IPS-18c (cell line): ENCODE data around the gene DIAPH3.

Source experiments
- H3K4me3 ChIP-seq: 2 replicates; pipeline ENCODE4 v1.7.0; 2013; ENCODE audit warnings: low read depth, mild to moderate bottlenecking, low read length, moderate library complexity; ENCODE audit not compliant: insufficient read depth
- H3K9me3 ChIP-seq: one replicate; pipeline ENCODE4 v1.6.1; 2013; ENCODE audit warnings: mild to moderate bottlenecking, low read length, moderate library complexity; ENCODE audit not compliant: control insufficient read depth, insufficient read depth

DIAPH3 gene

DNA sequence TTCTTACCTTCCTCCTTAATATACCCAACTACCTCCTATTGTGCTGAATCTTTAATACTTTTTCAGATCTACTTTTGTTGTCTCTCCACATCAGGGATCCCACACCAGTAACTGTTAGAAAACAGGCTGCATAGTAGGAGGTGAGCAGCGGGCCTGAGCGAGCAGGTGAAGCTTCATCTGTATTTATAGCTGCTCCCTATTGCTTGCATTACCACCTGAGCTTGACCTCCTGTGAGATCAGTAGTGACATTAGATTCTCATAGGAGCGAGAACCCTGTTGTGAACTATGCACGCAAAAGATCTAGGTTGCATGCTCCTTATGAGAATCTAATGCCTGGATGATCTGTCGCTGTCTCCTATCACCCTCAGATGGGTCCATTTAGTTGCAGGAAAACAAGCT is 279.8 kb downstream of the DIAPH3 start:
- H3K9me3 ChIP-seq = no peaks in the 10 kb centered on the region

DNA sequence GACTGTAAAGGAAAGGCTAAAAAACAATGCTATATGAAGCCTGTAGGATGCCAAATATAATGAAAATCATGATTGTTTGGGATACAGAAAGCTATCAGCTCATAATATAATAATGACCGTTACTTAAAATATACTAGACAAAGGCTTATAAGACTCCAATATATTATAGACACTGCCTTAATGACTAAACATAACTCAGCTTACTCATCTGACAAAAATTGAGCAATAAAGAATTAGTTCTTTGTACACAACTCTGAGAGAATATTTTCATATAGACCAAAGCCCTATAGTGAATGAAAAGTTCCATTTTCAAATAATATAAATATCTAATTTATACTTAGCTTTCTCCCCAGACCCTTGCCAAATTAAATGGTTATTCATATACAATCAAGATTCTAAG is 283.3 kb downstream of the DIAPH3 start:
- Histone ChIP-seq H3K9me3 (no peaks in the 10 kb centered on the region), H3K4me3 (no peak overlapping the region)

More for the DNA sequence above, 279.8 kb downstream of the DIAPH3 start:
- H3K4me3 ChIP-seq = no peak overlapping the region

DNA sequence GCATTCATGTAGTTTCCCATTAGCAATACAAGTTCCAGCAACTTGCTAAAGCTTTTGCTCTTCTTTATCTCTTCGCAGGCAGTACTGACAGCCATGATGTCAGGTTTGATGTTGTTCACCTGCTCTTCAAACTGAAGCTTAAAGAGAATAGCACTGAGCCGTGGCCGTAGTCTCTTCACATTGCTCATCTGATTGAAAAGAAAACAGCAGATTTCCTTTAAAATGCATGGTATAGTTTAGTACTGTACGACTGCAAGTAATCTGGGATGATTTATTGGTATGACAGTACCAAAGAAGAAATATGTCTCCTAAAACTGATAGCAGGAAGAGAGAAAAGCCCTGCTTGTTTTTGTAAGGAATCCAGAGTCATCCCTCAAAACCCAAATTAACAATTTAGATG is 284.4 kb downstream of the DIAPH3 start:
- no peaks in the 10 kb centered on the region for H3K9me3 ChIP-seq

DNA sequence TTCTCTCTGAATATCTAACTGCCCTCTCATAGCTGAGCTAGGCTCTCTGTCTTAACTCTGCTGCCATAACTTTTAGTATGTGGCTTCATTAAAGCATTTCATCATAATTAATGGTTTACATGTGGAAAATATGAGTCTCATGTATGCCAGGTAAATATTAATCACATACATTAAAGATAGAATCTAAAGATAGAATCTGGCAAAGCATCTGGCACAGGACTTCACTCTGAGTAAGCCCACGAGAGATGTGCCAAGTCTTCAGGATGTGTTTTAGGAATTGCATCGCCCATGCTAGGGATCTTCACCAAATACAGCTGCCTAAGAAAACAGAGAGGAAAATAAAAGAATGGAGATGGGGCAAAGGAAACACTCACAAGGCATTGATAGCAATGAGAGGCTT is 285.8 kb downstream of the DIAPH3 start:
- no peaks in the 10 kb centered on the region for H3K9me3 ChIP-seq
- H3K4me3 ChIP-seq = no peak overlapping the region

More for the DNA sequence above, 284.4 kb downstream of the DIAPH3 start:
- H3K4me3 ChIP-seq = no peak overlapping the region

DNA sequence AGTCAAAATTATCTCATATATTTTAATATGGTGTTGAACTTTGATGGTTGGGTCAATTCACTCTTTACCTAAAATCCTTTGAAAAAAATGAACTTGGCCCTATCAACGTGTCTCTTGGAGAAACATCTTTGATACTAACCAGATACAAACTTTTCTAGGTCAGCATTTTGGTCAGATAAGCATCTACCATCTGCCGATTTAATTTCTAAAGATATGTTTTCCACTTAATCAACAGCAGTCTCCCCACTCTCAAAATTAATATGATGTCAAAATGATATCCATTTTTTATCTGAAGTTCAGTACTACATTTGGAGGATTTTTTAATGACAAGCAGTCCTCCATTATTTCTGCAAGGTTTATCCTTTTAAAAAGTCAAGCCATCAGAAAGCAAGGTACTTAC is 288.8 kb downstream of the DIAPH3 start:
- Histone ChIP-seq H3K9me3 (no peaks in the 10 kb centered on the region), H3K4me3 (no peak overlapping the region)

DNA sequence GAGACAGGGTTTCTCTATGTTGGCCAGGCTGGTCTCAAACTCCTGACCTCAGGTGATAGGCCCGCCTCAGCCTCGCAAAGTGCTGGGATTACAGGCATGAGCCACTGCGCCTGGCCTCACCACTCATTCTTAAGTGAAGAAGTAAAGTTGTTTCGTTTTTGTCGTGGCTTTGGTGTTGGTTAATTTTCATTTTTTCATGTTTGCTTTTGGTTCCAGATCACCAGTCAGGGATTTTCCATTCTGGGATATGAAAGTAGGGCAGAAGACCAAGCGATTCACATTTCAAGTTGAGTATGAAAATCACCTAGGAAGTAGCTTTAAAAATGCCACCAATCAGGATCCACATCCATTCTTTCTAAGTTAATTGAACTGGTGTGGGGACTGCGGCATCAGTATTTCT is 289.9 kb downstream of the DIAPH3 start:
- H3K9me3 ChIP-seq = no peaks in the 10 kb centered on the region
- H3K4me3 ChIP-seq = no peak overlapping the region

DNA sequence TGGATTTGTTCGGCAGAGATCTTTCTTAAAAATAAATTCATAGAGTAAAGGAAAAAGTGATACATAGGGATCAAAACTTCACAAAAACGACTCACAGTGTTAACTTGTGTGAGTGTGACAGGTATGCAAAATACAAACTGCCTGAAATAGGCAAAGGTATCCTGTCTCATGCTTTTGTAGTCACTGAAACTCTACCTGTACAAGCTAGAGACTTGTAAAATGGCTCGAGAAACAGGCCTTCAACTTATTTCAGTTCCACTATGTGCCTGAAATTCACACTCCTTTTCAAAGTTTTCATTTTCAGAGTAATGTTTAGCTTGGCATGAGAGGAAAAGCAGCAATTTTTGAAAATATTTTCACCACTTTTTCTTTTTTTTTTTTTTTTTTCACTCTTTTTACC is 290.4 kb downstream of the DIAPH3 start:
- Histone ChIP-seq H3K9me3 (no peaks in the 10 kb centered on the region), H3K4me3 (no peak overlapping the region)

DNA sequence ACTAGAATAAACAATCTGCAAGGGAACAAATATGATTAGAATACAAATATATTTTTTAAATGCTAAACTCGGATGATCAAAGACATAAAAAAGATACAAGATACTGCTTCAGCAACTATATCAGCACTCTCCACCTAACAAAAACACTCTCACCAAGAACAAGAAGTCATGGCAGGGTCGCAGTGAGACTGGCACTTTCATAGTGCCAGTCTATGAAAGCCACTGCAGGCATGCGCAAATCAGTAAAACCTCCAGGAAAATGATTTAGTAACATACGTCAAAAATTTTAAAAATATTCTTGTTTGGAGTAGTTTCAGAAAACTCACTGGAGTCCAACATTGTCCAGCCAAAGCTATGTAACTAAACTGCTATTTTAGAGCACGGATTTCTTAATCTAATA is 295.9 kb downstream of the DIAPH3 start:
- no peak overlapping the region for H3K4me3 ChIP-seq
- no peaks in the 10 kb centered on the region for H3K9me3 ChIP-seq

DNA sequence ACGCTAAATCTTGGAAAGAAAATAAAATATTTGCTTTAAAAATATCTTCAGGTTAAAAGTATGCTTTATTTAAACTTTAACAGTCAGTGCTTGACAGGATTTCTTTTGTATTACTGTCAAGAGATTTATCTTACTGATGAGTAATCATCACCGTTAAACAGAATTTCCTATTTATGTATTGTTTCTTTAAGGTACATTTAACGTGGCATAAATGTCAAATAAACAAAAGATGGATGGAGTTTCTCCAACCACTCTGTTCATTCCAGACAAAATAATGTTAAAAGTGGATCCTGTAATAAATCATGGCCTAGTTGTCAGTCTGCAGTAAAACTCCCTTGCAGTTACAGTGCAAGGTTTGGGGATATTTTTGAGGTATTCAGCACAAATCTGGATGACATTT is 298.3 kb downstream of the DIAPH3 start:
- Histone ChIP-seq H3K9me3 (no peaks in the 10 kb centered on the region), H3K4me3 (no peak overlapping the region)

DNA sequence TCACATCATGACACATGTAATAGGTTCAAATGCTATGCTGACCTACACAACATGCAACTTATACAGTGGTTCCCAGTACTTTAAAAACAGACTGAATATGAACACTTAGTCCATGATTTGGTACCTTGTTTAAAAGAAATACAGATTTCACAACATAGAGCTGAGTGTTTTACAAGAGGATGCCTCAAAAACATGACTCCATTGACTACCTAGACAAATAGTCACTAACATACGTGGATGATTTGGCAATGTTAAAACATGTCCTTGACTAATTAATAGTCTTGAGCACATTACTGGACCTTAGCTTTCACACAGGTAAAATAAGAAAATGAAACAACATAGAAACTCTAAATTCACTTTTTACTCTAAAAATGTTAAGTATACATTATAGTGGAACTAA is 300.1 kb downstream of the DIAPH3 start:
- H3K4me3 ChIP-seq = no peak overlapping the region
- no peaks in the 10 kb centered on the region for H3K9me3 ChIP-seq

DNA sequence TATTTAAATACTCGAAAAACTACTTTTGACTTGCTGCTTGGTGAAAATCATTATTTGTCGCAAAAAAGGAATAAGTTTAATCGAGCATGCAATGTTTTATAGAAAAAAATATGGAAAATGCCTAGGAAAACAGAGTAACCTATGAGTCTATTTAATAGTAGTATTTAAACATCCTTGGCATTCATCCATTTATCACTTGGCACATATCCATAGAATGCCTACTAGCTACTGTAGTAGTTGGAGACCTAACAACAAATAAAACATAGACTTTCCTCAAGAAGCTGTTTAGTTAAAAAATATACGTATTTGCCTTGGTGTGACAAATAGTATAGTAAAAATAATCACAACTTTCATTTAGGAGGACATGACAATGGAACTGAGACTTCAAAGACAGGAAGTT is 302.1 kb downstream of the DIAPH3 start:
- H3K4me3 ChIP-seq = no peak overlapping the region
- no peaks in the 10 kb centered on the region for H3K9me3 ChIP-seq

DNA sequence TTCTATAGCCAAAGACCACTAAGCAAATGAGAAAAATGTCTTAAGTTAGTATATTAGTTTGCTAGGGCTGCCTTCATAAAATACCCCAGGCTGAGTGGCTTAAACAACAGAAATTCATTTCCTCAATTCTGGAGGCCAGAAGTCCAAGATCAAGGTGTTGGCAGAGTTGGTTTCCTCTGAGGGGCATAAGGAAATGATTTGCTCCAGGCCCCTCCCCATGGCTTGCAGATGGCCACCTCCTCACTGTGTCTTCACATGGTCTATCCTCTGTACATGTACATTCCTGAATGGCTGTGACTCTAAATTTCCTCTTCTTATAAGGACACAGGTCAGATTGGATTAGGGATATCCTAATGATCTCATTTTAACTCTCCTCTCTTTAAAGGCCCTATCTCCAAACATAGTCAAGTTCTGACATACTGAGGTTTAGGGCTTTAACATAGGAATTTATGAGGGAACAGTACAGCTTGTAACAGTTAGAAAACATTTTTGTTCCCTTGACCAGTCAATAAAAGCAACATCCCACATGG is 307.4 kb downstream of the DIAPH3 start:
- no peak overlapping the region for H3K4me3 ChIP-seq
- H3K9me3 ChIP-seq = no peaks in the 10 kb centered on the region

DNA sequence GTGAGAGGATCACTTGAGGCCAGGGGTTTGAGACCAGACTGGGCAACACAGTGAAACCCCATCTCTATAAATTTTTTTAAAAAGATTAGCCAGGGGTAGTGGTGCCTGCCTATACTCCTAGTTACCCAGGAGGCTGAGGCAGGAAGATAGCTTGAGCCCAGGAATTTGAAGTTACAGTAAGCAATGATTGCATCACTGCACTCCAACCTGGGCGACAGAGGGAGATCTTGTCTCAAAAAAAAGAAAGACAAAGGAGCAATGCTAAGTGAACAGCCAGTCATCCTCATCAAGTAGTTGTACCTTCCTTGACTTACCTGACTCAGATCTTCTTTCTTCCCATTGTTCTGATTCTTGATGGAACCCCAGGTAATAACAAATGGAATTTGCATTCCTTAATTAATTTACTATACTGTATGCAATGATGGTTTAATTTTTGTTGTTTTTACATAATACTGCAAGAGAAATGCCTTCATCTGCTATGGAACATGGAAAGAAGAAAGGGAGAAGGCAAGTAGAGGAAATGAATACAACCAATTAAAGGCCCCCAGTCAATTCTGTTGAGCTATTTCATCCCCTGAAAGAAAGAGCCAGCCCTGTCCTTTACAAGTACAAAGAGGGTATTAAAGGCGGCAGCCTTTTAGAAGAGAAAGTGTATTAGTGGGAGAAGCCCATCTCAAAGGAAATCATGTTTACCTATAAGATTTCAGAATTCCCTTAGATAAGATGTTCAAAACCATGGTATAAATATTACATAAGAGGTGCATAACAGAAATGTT is 316.7 kb downstream of the DIAPH3 start:
- no peak overlapping the region for H3K4me3 ChIP-seq
- H3K9me3 ChIP-seq = no peaks in the 10 kb centered on the region

DNA sequence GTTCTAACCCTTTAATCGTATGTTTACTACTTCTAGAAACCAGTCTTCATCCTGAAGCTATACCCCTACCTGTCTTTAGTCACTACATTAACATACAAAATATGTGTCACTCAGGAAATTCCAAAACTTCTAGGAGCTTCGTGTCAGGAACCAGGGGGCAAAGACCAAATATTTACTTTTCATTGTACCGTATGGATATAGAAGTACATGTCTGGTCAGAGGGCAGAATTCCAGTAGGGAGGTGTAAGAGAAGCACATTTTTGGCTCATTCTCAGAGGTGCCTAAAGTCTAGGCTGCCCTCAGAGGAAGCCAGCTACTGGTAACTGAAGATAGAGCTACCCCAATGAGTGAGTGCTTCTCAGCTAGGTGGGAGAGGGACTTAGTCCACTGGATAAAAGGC is 320.7 kb downstream of the DIAPH3 start:
- no peak overlapping the region for H3K4me3 ChIP-seq
- no peaks in the 10 kb centered on the region for H3K9me3 ChIP-seq

DNA sequence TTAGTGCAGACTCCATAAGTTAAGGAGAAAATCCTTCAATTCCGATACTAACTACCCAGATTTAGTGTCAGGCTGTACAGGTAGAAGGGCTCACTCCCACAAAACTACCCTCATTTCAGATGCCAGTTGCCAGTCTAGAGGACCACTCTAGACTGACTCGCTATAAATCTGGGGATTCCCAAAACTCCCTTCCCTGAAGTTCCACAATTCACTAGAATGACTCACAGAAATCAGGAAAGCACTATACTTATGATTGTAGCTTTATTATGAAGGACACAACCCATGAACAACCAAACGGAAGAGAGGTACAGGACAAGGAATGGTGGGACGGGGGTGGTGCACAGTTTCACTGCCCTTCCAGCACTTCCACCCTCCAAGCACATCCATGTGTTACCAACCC is 321.2 kb downstream of the DIAPH3 start:
- no peaks in the 10 kb centered on the region for H3K9me3 ChIP-seq
- no peak overlapping the region for H3K4me3 ChIP-seq

DNA sequence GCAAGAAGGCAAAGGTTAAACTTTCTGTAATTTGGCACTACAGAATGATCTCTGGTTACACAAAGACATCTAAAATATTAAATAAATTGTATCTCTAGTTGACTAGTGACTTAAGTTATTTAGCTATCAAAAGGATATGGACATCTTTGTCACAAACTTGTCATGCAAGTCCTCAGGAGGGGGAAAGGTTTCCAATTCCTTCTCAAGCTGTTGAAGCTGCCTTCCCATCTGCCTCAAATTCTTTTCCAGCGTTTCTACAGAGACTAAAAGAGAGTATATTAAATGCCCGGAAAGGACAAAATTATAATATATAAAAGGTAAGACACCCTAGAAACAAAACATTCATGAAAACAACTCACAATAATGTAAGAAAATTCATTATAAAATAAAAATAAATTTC is 324.5 kb downstream of the DIAPH3 start:
- no peaks in the 10 kb centered on the region for H3K9me3 ChIP-seq
- no peak overlapping the region for H3K4me3 ChIP-seq

DNA sequence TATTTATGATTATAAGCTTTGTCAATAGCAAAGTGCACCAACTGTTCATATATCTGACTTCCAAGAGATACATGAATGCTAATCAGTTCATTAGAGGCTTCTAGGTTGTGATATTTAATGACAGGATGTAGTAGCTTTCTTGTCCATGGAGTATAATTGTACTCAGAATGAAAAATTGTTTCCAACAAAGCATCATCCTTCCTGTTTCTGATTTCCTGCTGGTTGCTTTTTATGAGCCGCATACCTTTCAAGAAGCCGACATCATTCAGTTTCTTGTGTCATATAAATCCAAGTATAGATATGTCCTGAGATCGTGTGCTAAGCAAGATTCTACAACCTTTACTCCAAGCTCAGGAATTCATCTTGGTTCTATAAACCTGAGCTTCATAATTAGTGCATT is 326.6 kb downstream of the DIAPH3 start:
- Histone ChIP-seq H3K4me3 (no peak overlapping the region), H3K9me3 (no peaks in the 10 kb centered on the region)

DNA sequence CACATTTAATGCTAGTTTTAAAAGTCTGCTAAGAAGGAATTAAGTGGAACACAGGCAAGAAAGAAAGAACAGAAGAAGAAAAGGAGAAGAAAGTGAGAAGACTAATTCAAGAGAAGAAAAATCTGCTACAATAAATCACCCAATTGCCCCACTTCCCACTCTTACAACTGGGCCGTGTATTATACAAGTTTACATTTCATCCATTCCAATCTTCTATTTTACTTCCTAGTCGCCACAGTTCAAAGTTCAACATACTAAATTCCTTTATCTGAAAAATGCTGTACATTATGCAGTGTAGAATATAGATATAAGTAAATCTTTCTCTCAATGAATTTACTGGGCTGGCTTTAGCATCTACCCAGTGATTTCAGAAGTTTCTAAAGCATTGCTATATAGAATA is 328.2 kb downstream of the DIAPH3 start:
- Histone ChIP-seq H3K9me3 (no peaks in the 10 kb centered on the region), H3K4me3 (no peak overlapping the region)

DNA sequence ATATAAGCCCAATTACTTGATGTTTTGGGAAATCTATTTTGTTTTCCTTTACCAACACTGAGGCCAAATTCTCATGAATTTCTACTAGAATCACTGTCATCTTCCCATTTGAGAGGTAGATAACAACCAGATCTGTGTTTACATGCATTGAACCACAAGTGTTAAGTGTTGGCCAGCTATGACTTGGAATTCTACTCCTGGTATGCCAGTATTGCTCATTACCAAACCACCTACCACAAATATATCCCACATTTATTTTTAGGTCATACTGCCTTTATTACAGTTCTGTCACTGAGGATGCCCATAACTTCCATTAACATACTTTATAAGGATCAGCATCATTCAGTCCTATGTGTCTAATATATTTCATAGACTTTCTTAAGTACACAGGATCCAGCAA is 328.9 kb downstream of the DIAPH3 start:
- Histone ChIP-seq H3K4me3 (no peak overlapping the region), H3K9me3 (no peaks in the 10 kb centered on the region)
